Epidermal melanocyte (primary cell): ENCODE results near the gene EWSR1.

Experiments
- DNase-seq: peaks from one replicate; pipeline ENCODE4 v3.0.0; 2011; ENCODE audit warnings: low spot score; ENCODE audit not compliant: insufficient read length

Gene EWSR1

GRCh38 chr22:29315286-29316140, 47.4 kb downstream of the EWSR1 start, which contains the start of gene RASL10A:
RASL10A (minus strand) TSS chr22:29315697; CDS start chr22:29315246, 451 bp downstream.
- peak; percentile 18 for DNase-seq

- peak; percentile 4 for DNase-seq
Observed at GRCh38 chr22:29316141-29316828, 48.2 kb downstream of the EWSR1 start.

GRCh38 chr22:29317827-29318454, 49.9 kb downstream of the EWSR1 start:
- no peak for DNase-seq

GRCh38 chr22:29319072-29319471, 51.0 kb downstream of the EWSR1 start:
- DNase-seq = no peak

- DNase-seq = no peak
Observed at GRCh38 chr22:29320546-29320945, 52.5 kb downstream of the EWSR1 start.

- DNase-seq = no peak
Observed at GRCh38 chr22:29323641-29324040, 55.6 kb downstream of the EWSR1 start.

GRCh38 chr22:29325356-29325755, 57.3 kb downstream of the EWSR1 start:
- no peak for DNase-seq

- no peak for DNase-seq
Observed at GRCh38 chr22:29325785-29326315, 57.8 kb downstream of the EWSR1 start.

GRCh38 chr22:29326481-29326880, 58.4 kb downstream of the EWSR1 start:
- DNase-seq = no peak

- DNase-seq = no peak
Observed at GRCh38 chr22:29327089-29327764, 59.2 kb downstream of the EWSR1 start.

GRCh38 chr22:29328055-29328454, 60.0 kb downstream of the EWSR1 start:
- DNase-seq = no peak

- no peak for DNase-seq
Observed at GRCh38 chr22:29328566-29329500, 60.8 kb downstream of the EWSR1 start.

GRCh38 chr22:29329581-29329980, 61.5 kb downstream of the EWSR1 start:
- no peak for DNase-seq

- DNase-seq = no peak
Observed at GRCh38 chr22:29330291-29330690, 62.2 kb downstream of the EWSR1 start.

GRCh38 chr22:29330753-29331152, 62.7 kb downstream of the EWSR1 start:
- DNase-seq = no peak

- no peak for DNase-seq
Observed at GRCh38 chr22:29331213-29331612, 63.1 kb downstream of the EWSR1 start.

GRCh38 chr22:29331658-29332300, 63.7 kb downstream of the EWSR1 start:
- DNase-seq = no peak

GRCh38 chr22:29332886-29333496, 64.9 kb downstream of the EWSR1 start:
- no peak for DNase-seq

GRCh38 chr22:29334148-29334547, 66.1 kb downstream of the EWSR1 start:
- no peak for DNase-seq
